Endothelial cell (in vitro differentiated cells): Measurements from ENCODE around the gene LRRFIP1. TPM values are rescaled to one million over a fixed set of nuclear protein-coding genes. Genes with fewer than 3 reads are reported as not detected.

Experiments used
- DNase-seq: peaks from one replicate; pipeline ENCODE4 v3.0.0; 2021; ENCODE audit warnings: low spot score
- H3K27ac Mint-ChIP-seq: one replicate; pipeline ENCODE4 v1.8.0; 2021; ENCODE audit warnings: mixed read lengths, inconsistent platforms; ENCODE audit not compliant: unreplicated experiment
- H3K27me3 Mint-ChIP-seq: one replicate; pipeline ENCODE4 v1.8.0; 2021; ENCODE audit warnings: mild to moderate bottlenecking, moderate library complexity, mixed read lengths, inconsistent platforms; ENCODE audit not compliant: unreplicated experiment
- H3K36me3 Mint-ChIP-seq: one replicate; pipeline ENCODE4 v1.8.0; 2021; ENCODE audit warnings: mild to moderate bottlenecking, low read depth, mixed read lengths, inconsistent platforms; ENCODE audit not compliant: unreplicated experiment
- H3K4me1 Mint-ChIP-seq: one replicate; pipeline ENCODE4 v1.8.0; 2021; ENCODE audit warnings: mild to moderate bottlenecking, mixed read lengths, inconsistent platforms; ENCODE audit not compliant: unreplicated experiment
- H3K4me3 Mint-ChIP-seq: one replicate; pipeline ENCODE4 v1.8.0; 2021; ENCODE audit warnings: mild to moderate bottlenecking, mixed read lengths, inconsistent platforms; ENCODE audit not compliant: unreplicated experiment
- H3K9me3 Mint-ChIP-seq: one replicate; pipeline ENCODE4 v1.8.0; 2021; ENCODE audit warnings: mixed read lengths, inconsistent platforms; ENCODE audit not compliant: unreplicated experiment
- CTCF ChIP-seq: fragments of 200-600 bp; sonication (generic); IDR thresholded peaks from one replicate; pipeline ENCODE4 v1.5.0; 2021; ENCODE audit warnings: antibody characterized with exemption; ENCODE audit not compliant: unreplicated experiment
- total RNA-seq: library from RNA; stranded (reverse); fragmentation: NEBNext Ultra II Directional; extraction: Animal tissue kit (Norgen Biotek cat#: 25700); gene quantifications from one replicate; pipeline ENCODE4 v1.2.1, GENCODE V29; 2021; ENCODE audit not compliant: unreplicated experiment

LRRFIP1 gene
- total RNA-seq, 1 donor from 2014 or later = 105 TPM

- H3K4me3 Mint-ChIP-seq = no peak overlapping the region
- no peaks in the 10 kb centered on the region for H3K9me3 Mint-ChIP-seq
- peaks cover 5% of the 10 kb centered on the region for H3K27me3 Mint-ChIP-seq
- H3K36me3 Mint-ChIP-seq = peaks cover 5% of the 10 kb centered on the region
- TF ChIP-seq CTCF = no peak
- peak overlapping the region; percentile 73 for H3K27ac Mint-ChIP-seq
- DNase-seq = no peak
- peaks cover 55% of the 10 kb centered on the region for H3K4me1 Mint-ChIP-seq
Observed at GRCh38 chr2:237732070-237732469, 104.7 kb downstream of the LRRFIP1 start.

- Mint-ChIP-seq H3K4me1 (peaks cover 59% of the 10 kb centered on the region), H3K4me3 (no peak overlapping the region), H3K27me3 (peaks cover 5% of the 10 kb centered on the region), H3K27ac (peak overlapping the region; percentile 86), H3K36me3 (peaks cover 8% of the 10 kb centered on the region), H3K9me3 (no peaks in the 10 kb centered on the region)
- TF ChIP-seq CTCF = no peak
- no peak for DNase-seq
Observed at GRCh38 chr2:237732790-237733381, 105.5 kb downstream of the LRRFIP1 start.

- Mint-ChIP-seq H3K27ac (peak overlapping the region; percentile 86), H3K27me3 (peaks cover 5% of the 10 kb centered on the region), H3K9me3 (no peaks in the 10 kb centered on the region), H3K4me1 (peaks cover 56% of the 10 kb centered on the region), H3K36me3 (peaks cover 10% of the 10 kb centered on the region), H3K4me3 (no peak overlapping the region)
- TF ChIP-seq CTCF = no peak
- DNase-seq = no peak
Observed at GRCh38 chr2:237733677-237734300, 106.4 kb downstream of the LRRFIP1 start.

- TF ChIP-seq CTCF = no peak
Observed at GRCh38 chr2:237734905-237735623, 107.7 kb downstream of the LRRFIP1 start.

GRCh38 chr2:237735798-237736197 lies 108.4 kb downstream of the LRRFIP1 start:
- no peaks in the 10 kb centered on the region for H3K9me3 Mint-ChIP-seq
- H3K27ac Mint-ChIP-seq = no peak overlapping the region
- DNase-seq = no peak
- H3K4me3 Mint-ChIP-seq = no peak overlapping the region
- peaks cover 18% of the 10 kb centered on the region for H3K36me3 Mint-ChIP-seq
- peaks cover 64% of the 10 kb centered on the region for H3K4me1 Mint-ChIP-seq
- TF ChIP-seq CTCF = no peak
- peaks cover 5% of the 10 kb centered on the region for H3K27me3 Mint-ChIP-seq

More at GRCh38 chr2:237734905-237735623, 107.7 kb downstream of the LRRFIP1 start:
- Mint-ChIP-seq H3K27me3 (peaks cover 5% of the 10 kb centered on the region), H3K9me3 (no peaks in the 10 kb centered on the region), H3K36me3 (peaks cover 18% of the 10 kb centered on the region), H3K4me3 (no peak overlapping the region), H3K27ac (peak overlapping the region; percentile 34), H3K4me1 (peaks cover 58% of the 10 kb centered on the region)
- no peak for DNase-seq
